Hepatocyte (in vitro differentiated cells): ENCODE results near the gene PLXND1. TPM values are rescaled to one million over a fixed set of nuclear protein-coding genes. Genes with fewer than 3 reads are reported as not detected.

Experiments used
- DNase-seq: peaks from one replicate; pipeline ENCODE4 v3.0.0-alpha.2; 2016; ENCODE audit warnings: low spot score
- H2AFZ ChIP-seq: fragments of 200-600 bp; sonication (generic); 2 replicates; pipeline ENCODE4 v1.6.0; 2016; ENCODE audit warnings: antibody characterized with exemption, mild to moderate bottlenecking
- H3K27ac ChIP-seq: fragments of 200-600 bp; sonication (generic); 2 replicates; pipeline ENCODE4 v1.5.1; 2016; ENCODE audit warnings: mild to moderate bottlenecking
- H3K27me3 ChIP-seq: fragments of 200-600 bp; sonication (generic); 2 replicates; pipeline ENCODE4 v1.6.1; 2016
- H3K36me3 ChIP-seq: fragments of 200-600 bp; sonication (generic); replicated peaks from 2 replicates; pipeline ENCODE4 v1.5.1; 2016; ENCODE audit warnings: low read depth; ENCODE audit not compliant: insufficient read depth
- H3K4me1 ChIP-seq: fragments of 200-600 bp; sonication (generic); 2 replicates; pipeline ENCODE4 v1.5.1; 2016; ENCODE audit warnings: mild to moderate bottlenecking, moderate library complexity; ENCODE audit not compliant: insufficient read depth
- H3K4me2 ChIP-seq: fragments of 200-600 bp; sonication (generic); 2 replicates; pipeline ENCODE4 v1.6.0; 2016
- H3K4me3 ChIP-seq: fragments of 200-600 bp; sonication (generic); 2 replicates; pipeline ENCODE4 v1.5.1; 2016; ENCODE audit warnings: mild to moderate bottlenecking
- H3K79me2 ChIP-seq: fragments of 200-600 bp; sonication (generic); 2 replicates; pipeline ENCODE4 v1.6.0; 2017; ENCODE audit warnings: mild to moderate bottlenecking
- H3K9me2 ChIP-seq: fragments of 200-600 bp; sonication (generic); replicated peaks from 2 replicates; pipeline ENCODE4 v1.6.0; 2017; ENCODE audit warnings: mild to moderate bottlenecking; ENCODE audit not compliant: insufficient read depth
- H3K9me3 ChIP-seq: fragments of 200-600 bp; sonication (generic); 2 replicates; pipeline ENCODE4 v1.5.1; 2016; ENCODE audit warnings: low read depth, mild to moderate bottlenecking
- H4K20me1 ChIP-seq: fragments of 200-600 bp; sonication (generic); 2 replicates; pipeline ENCODE4 v1.6.0; 2016; ENCODE audit warnings: mild to moderate bottlenecking; ENCODE audit not compliant: insufficient read depth, poor library complexity, severe bottlenecking
- CTCF ChIP-seq: fragments of 200-600 bp; sonication (generic); IDR thresholded peaks from 2 replicates; pipeline ENCODE4 v1.5.1; 2016; ENCODE audit warnings: antibody characterized with exemption, mild to moderate bottlenecking; ENCODE audit not compliant: poor library complexity
- EZH2 ChIP-seq: fragments of 200-600 bp; sonication (generic); IDR thresholded peaks from 2 replicates; pipeline ENCODE4 v1.6.1; 2016; ENCODE audit warnings: antibody characterized with exemption, mild to moderate bottlenecking, borderline replicate concordance
- EZH2phosphoT487 ChIP-seq: fragments of 200-600 bp; sonication (generic); IDR thresholded peaks from one replicate; pipeline ENCODE4 v1.6.1; 2018; ENCODE audit warnings: antibody characterized with exemption, mild to moderate bottlenecking, low read depth, moderate library complexity; ENCODE audit not compliant: unreplicated experiment, severe bottlenecking
- WGBS: methylation state at CpG from one replicate; pipeline ENCODE4 v1.1.6; 2016; ENCODE audit warnings: low lambda C conversion rate; ENCODE audit errors: missing lambda C conversion rate; 5-methylcytosine and 5-hydroxymethylcytosine counted together
- polyA plus RNA-seq: library from polyadenylated mRNA; unstranded; fragments of >200 nt; fragmentation: Nextera tagmentation; extraction: Ambion mirVana; gene quantifications from 2 replicates; pipeline ENCODE4 v1.2.1, GENCODE V29; 2016
- total RNA-seq: library from RNA; depleted of rRNA; stranded (reverse); fragments of >200 nt; gene quantifications from 2 replicates; pipeline ENCODE4 v1.2.3, GENCODE V29; 2014

The PLXND1 gene
- total and polyA plus RNA-seq, 2 experiments from 2014 or later = 36.3 to 45.3 TPM

GRCh38 chr3:129530821-129531220, 75.7 kb downstream of the PLXND1 start:
- no peak overlapping the region for H3K4me2 ChIP-seq
- whole genome bisulfite sequencing = 98% methylated on average over 13 of the region's 13 CpGs

GRCh38 chr3:129530251-129530791, 76.2 kb downstream of the PLXND1 start:
- no peak overlapping the region for H3K4me2 ChIP-seq
- no peak overlapping the region for H3K4me3 ChIP-seq
- WGBS = 14% methylated on average over 6 of the region's 6 CpGs

More at GRCh38 chr3:129530821-129531220, 75.7 kb downstream of the PLXND1 start:
- Histone ChIP-seq H3K36me3 (no peaks in the 10 kb centered on the region), H3K27ac (no peak overlapping the region), H3K4me3 (no peak overlapping the region), H3K27me3 (no peaks in the 10 kb centered on the region), H3K79me2 (no peaks in the 10 kb centered on the region), H2AFZ (no peak overlapping the region), H3K9me2 (no peaks in the 10 kb centered on the region), H4K20me1 (no peaks in the 10 kb centered on the region), H3K4me1 (peaks cover 17% of the 10 kb centered on the region), H3K9me3 (no peaks in the 10 kb centered on the region)
- TF ChIP-seq EZH2 (no peak), EZH2phosphoT487 (no peak), CTCF (no peak)
- no peak for DNase-seq

GRCh38 chr3:129529436-129530210, 76.9 kb downstream of the PLXND1 start:
- H3K4me1 ChIP-seq = peaks cover 17% of the 10 kb centered on the region
- H3K9me3 ChIP-seq = no peaks in the 10 kb centered on the region
- TF ChIP-seq EZH2 = no peak
- no peak for TF ChIP-seq EZH2phosphoT487
- no peak overlapping the region for H2AFZ ChIP-seq
- WGBS = 87% methylated on average over 12 of the region's 12 CpGs
- no peaks in the 10 kb centered on the region for H3K27me3 ChIP-seq
- no peak for DNase-seq
- H3K4me3 ChIP-seq = no peak overlapping the region
- H3K79me2 ChIP-seq = no peaks in the 10 kb centered on the region
- H3K4me2 ChIP-seq = no peak overlapping the region
- H4K20me1 ChIP-seq = no peaks in the 10 kb centered on the region
- H3K9me2 ChIP-seq = no peaks in the 10 kb centered on the region
- no peak overlapping the region for H3K27ac ChIP-seq
- no peaks in the 10 kb centered on the region for H3K36me3 ChIP-seq

More at GRCh38 chr3:129530251-129530791, 76.2 kb downstream of the PLXND1 start:
- Histone ChIP-seq H3K27me3 (no peaks in the 10 kb centered on the region), H3K4me1 (peaks cover 17% of the 10 kb centered on the region), H3K27ac (no peak overlapping the region), H3K36me3 (no peaks in the 10 kb centered on the region), H3K79me2 (no peaks in the 10 kb centered on the region), H4K20me1 (no peaks in the 10 kb centered on the region), H2AFZ (no peak overlapping the region), H3K9me2 (no peaks in the 10 kb centered on the region), H3K9me3 (no peaks in the 10 kb centered on the region)
- no peak for TF ChIP-seq EZH2phosphoT487
- TF ChIP-seq EZH2 = no peak
- TF ChIP-seq CTCF = no peak
- no peak for DNase-seq

- Histone ChIP-seq H3K4me1 (peaks cover 8% of the 10 kb centered on the region), H3K36me3 (no peaks in the 10 kb centered on the region), H3K9me3 (no peaks in the 10 kb centered on the region), H3K4me2 (no peak within 1 kb of the TSS), H2AFZ (no peak within 1 kb of the TSS), H3K27ac (no peak within 1 kb of the TSS), H3K9me2 (no peaks in the 10 kb centered on the region), H4K20me1 (no peaks in the 10 kb centered on the region), H3K27me3 (no peaks in the 10 kb centered on the region), H3K79me2 (no peaks in the 10 kb centered on the region), H3K4me3 (no peak within 1 kb of the TSS)
- TF ChIP-seq EZH2 (no peak), EZH2phosphoT487 (no peak), CTCF (no peak)
- WGBS = 97% methylated on average over 18 of the region's 18 CpGs
- no peak for DNase-seq
Measured at GRCh38 chr3:129528589-129529100, 77.8 kb downstream of the PLXND1 start, which contains the start of gene RHO. Gene RHO, plus strand, starts transcription at chr3:129528639. Its CDS starts 95 bp downstream, at chr3:129528734.
